NCI-H1436 (cell line): ENCODE results near the gene MYO18B.

Experiments used
- DNase-seq: peaks from one replicate; lab custom pipeline; 2025; lab: John Stamatoyannopoulos, UW

Gene MYO18B

GRCh38 chr22:25828422-25828821, 86.4 kb downstream of the MYO18B start:
- DNase-seq, result no peak

GRCh38 chr22:25829237-25829636, 87.2 kb downstream of the MYO18B start:
- DNase-seq, result no peak

- DNase-seq, result no peak
Measured at GRCh38 chr22:25829808-25830777, 88.1 kb downstream of the MYO18B start.

- DNase-seq, result no peak
Measured at GRCh38 chr22:25833091-25833490, 91.1 kb downstream of the MYO18B start.

- DNase-seq, result no peak
Measured at GRCh38 chr22:25833676-25834075, 91.7 kb downstream of the MYO18B start.

- no peak for DNase-seq
Measured at GRCh38 chr22:25834490-25834889, 92.5 kb downstream of the MYO18B start.

GRCh38 chr22:25835348-25835747, 93.4 kb downstream of the MYO18B start:
- no peak for DNase-seq

GRCh38 chr22:25837288-25837900, 95.4 kb downstream of the MYO18B start:
- no peak for DNase-seq

GRCh38 chr22:25838960-25839741, 97.2 kb downstream of the MYO18B start:
- no peak for DNase-seq

GRCh38 chr22:25839755-25840154, 97.8 kb downstream of the MYO18B start:
- no peak for DNase-seq

- DNase-seq, result no peak
Measured at GRCh38 chr22:25840167-25840566, 98.2 kb downstream of the MYO18B start.

- no peak for DNase-seq
Measured at GRCh38 chr22:25840891-25841290, 98.9 kb downstream of the MYO18B start.

- DNase-seq, result no peak
Measured at GRCh38 chr22:25841775-25842174, 99.8 kb downstream of the MYO18B start.

- no peak for DNase-seq
Measured at GRCh38 chr22:25843660-25844405, 101.8 kb downstream of the MYO18B start.

GRCh38 chr22:25844601-25845000, 102.6 kb downstream of the MYO18B start:
- no peak for DNase-seq

- DNase-seq, result no peak
Measured at GRCh38 chr22:25845985-25846745, 104.2 kb downstream of the MYO18B start.

GRCh38 chr22:25847451-25847850, 105.5 kb downstream of the MYO18B start:
- no peak for DNase-seq

- no peak for DNase-seq
Measured at GRCh38 chr22:25848954-25849353, 107.0 kb downstream of the MYO18B start.

- DNase-seq, result no peak
Measured at GRCh38 chr22:25849522-25849921, 107.5 kb downstream of the MYO18B start.

GRCh38 chr22:25852223-25852622, 110.2 kb downstream of the MYO18B start:
- no peak for DNase-seq

- no peak for DNase-seq
Measured at GRCh38 chr22:25853078-25853477, 111.1 kb downstream of the MYO18B start.
